GM18499 (cell line): ENCODE results near the gene ZNF764.
"Not testable (repeated sequence)": the region's sequence is repeated elsewhere in the genome, so short reads cannot be mapped to it uniquely, and the experiment has no call there.

Experiments used
- ATAC-seq: cut with Tn5 transposase; IDR thresholded peaks from one replicate; pipeline ENCODE4 v1.9.1; 2021; ENCODE audit warnings: moderate number of reproducible peaks; ENCODE audit not compliant: insufficient read depth, unreplicated experiment

ZNF764 gene

GRCh38 chr16:30557957-30558788, at the start of gene ZNF764:
Gene ZNF764 (minus strand): TSS chr16:30558374. CDS start chr16:30558182, 192 bp downstream.
- peak; percentile 77 for ATAC-seq

GRCh38 chr16:30606004-30606403, 47.8 kb upstream of the ZNF764 start:
- ATAC-seq, result no peak

GRCh38 chr16:30605158-30605557, 47.0 kb upstream of the ZNF764 start:
- no peak for ATAC-seq

- ATAC-seq, result no peak
These were observed 46.3 kb upstream of the ZNF764 start for GRCh38 chr16:30604316-30604947.

- no peak for ATAC-seq
These were observed 45.8 kb upstream of the ZNF764 start for GRCh38 chr16:30603945-30604315.

GRCh38 chr16:30602616-30603277, 44.6 kb upstream of the ZNF764 start:
- no peak for ATAC-seq

- no peak for ATAC-seq
These were observed 43.8 kb upstream of the ZNF764 start for GRCh38 chr16:30601966-30602365.

GRCh38 chr16:30600929-30601328, 42.8 kb upstream of the ZNF764 start:
- ATAC-seq, result no peak

GRCh38 chr16:30600215-30600614, 42.0 kb upstream of the ZNF764 start:
- no peak for ATAC-seq

- no peak for ATAC-seq
These were observed 34.7 kb upstream of the ZNF764 start for GRCh38 chr16:30592871-30593270.

GRCh38 chr16:30590869-30591268, 32.7 kb upstream of the ZNF764 start:
- ATAC-seq, result not testable (repeated sequence)

GRCh38 chr16:30589582-30589981, 31.4 kb upstream of the ZNF764 start:
- not testable (repeated sequence) for ATAC-seq

- ATAC-seq, result no peak
These were observed 30.5 kb upstream of the ZNF764 start for GRCh38 chr16:30588651-30589050.

- peak; percentile 80 for ATAC-seq
These were observed 27.4 kb upstream of the ZNF764 start, which contains the start of gene ZNF785 for GRCh38 chr16:30585400-30586191. Gene ZNF785 (minus strand): TSS chr16:30585697. CDS start chr16:30585611, 86 bp downstream.

- no peak for ATAC-seq
These were observed 26.8 kb upstream of the ZNF764 start for GRCh38 chr16:30585022-30585399.

- no peak for ATAC-seq
These were observed 24.6 kb upstream of the ZNF764 start for GRCh38 chr16:30582611-30583340.

- ATAC-seq, result no peak
These were observed 23.3 kb upstream of the ZNF764 start for GRCh38 chr16:30581457-30581856.

- no peak for ATAC-seq
These were observed 16.5 kb upstream of the ZNF764 start for GRCh38 chr16:30574678-30575077.

GRCh38 chr16:30571445-30572322, 13.5 kb upstream of the ZNF764 start, which contains the start of gene ZNF688:
Gene ZNF688 (minus strand): TSS chr16:30571714. CDS start chr16:30571629, 85 bp downstream.
- ATAC-seq, result peak; percentile 39
